GM23338 (cell line): ENCODE measurements around the gene KCNMA1. TPM values are rescaled to one million over a fixed set of nuclear protein-coding genes. Genes with fewer than 3 reads are reported as not detected.

Experiments used
- ATAC-seq: fragments of 200-7000 bp; cut with Tn5 transposase; 3 replicates; pipeline ENCODE4 v1.9.1; 2020
- DNase-seq: peaks from one replicate; pipeline ENCODE4 v3.0.0-alpha.2; 2015; ENCODE audit warnings: low spot score
- H2AFZ ChIP-seq: fragments of 200-600 bp; sonication (generic); 2 replicates; pipeline ENCODE4 v1.8.0; 2016; ENCODE audit warnings: antibody characterized with exemption, mild to moderate bottlenecking, moderate library complexity
- H3F3A ChIP-seq: fragments of 200-600 bp; sonication (generic); replicated peaks from 2 replicates; pipeline ENCODE4 v1.8.0; 2017; ENCODE audit warnings: antibody characterized with exemption, mixed run types, low read depth
- H3K27ac ChIP-seq: fragments of 200-600 bp; sonication (generic); 2 replicates; pipeline ENCODE4 v1.6.1; 2016; ENCODE audit warnings: low read depth
- H3K27me3 ChIP-seq: fragments of 200-600 bp; sonication (generic); 2 replicates; pipeline ENCODE4 v1.8.0; 2016; ENCODE audit warnings: mild to moderate bottlenecking, mixed run types, moderate library complexity; ENCODE audit not compliant: insufficient read depth
- H3K36me3 ChIP-seq: fragments of 200-600 bp; sonication (generic); 2 replicates; pipeline ENCODE4 v1.8.0; 2016; ENCODE audit warnings: mild to moderate bottlenecking; ENCODE audit not compliant: insufficient read depth
- H3K4me1 ChIP-seq: fragments of 200-600 bp; sonication (generic); 2 replicates; pipeline ENCODE4 v1.8.0; 2016; ENCODE audit warnings: mild to moderate bottlenecking, moderate library complexity; ENCODE audit not compliant: insufficient read depth
- H3K4me2 ChIP-seq: fragments of 200-600 bp; sonication (generic); 2 replicates; pipeline ENCODE4 v1.7.1; 2017; ENCODE audit warnings: mixed run types
- H3K4me3 ChIP-seq: fragments of 200-600 bp; sonication (generic); 2 replicates; pipeline ENCODE4 v1.6.1; 2016; ENCODE audit warnings: mixed run types
- H3K79me2 ChIP-seq: fragments of 200-600 bp; sonication (generic); replicated peaks from 2 replicates; pipeline ENCODE4 v1.8.0; 2017; ENCODE audit warnings: mild to moderate bottlenecking; ENCODE audit not compliant: insufficient read depth
- H3K9me2 ChIP-seq: fragments of 200-600 bp; sonication (generic); 2 replicates; pipeline ENCODE4 v1.8.0; 2017; ENCODE audit not compliant: insufficient read depth
- H4K20me1 ChIP-seq: fragments of 200-600 bp; sonication (generic); replicated peaks from 2 replicates; pipeline ENCODE4 v1.8.0; 2017; ENCODE audit warnings: mild to moderate bottlenecking; ENCODE audit not compliant: insufficient read depth
- H3K27ac Mint-ChIP-seq: 2 replicates; pipeline ENCODE4 v1.8.0; 2020; ENCODE audit warnings: inconsistent platforms, mild to moderate bottlenecking, moderate library complexity, mixed read lengths
- H3K27me3 Mint-ChIP-seq: 3 replicates; pipeline ENCODE4 v1.8.0; 2022; ENCODE audit warnings: low read depth, mild to moderate bottlenecking, moderate library complexity, mixed read lengths, inconsistent platforms; ENCODE audit not compliant: insufficient read depth, poor library complexity
- H3K36me3 Mint-ChIP-seq: 3 replicates; pipeline ENCODE4 v1.8.0; 2021; ENCODE audit warnings: low read depth, mild to moderate bottlenecking, inconsistent platforms, moderate library complexity, mixed read lengths
- H3K4me1 Mint-ChIP-seq: 3 replicates; pipeline ENCODE4 v1.8.0; 2020; ENCODE audit warnings: mild to moderate bottlenecking, inconsistent platforms, mixed read lengths
- H3K4me3 Mint-ChIP-seq: 3 replicates; pipeline ENCODE4 v1.8.0; 2021; ENCODE audit warnings: moderate library complexity, mild to moderate bottlenecking, inconsistent platforms, mixed read lengths
- H3K9me3 Mint-ChIP-seq: 3 replicates; pipeline ENCODE4 v1.8.0; 2020; ENCODE audit warnings: moderate library complexity, mild to moderate bottlenecking, inconsistent platforms, mixed read lengths
- CREB1 ChIP-seq: fragments of 250-450 bp; sonication (Bioruptor Pico); IDR thresholded peaks from 2 replicates; pipeline ENCODE4 v1.5.0; 2020; ENCODE audit warnings: low read depth, mild to moderate bottlenecking, moderate library complexity
- ETS1 ChIP-seq: IDR thresholded peaks from 2 replicates; pipeline ENCODE4 v1.6.1; 2016; ENCODE audit warnings: antibody characterized with exemption
- EZH2 ChIP-seq: fragments of 200-600 bp; sonication (generic); IDR thresholded peaks from one replicate; pipeline ENCODE4 v1.8.0; 2017; ENCODE audit warnings: antibody characterized with exemption, mild to moderate bottlenecking, low read depth; ENCODE audit not compliant: unreplicated experiment
- EZH2phosphoT487 ChIP-seq: fragments of 200-600 bp; sonication (generic); IDR thresholded peaks from one replicate; pipeline ENCODE4 v1.8.1; 2018; ENCODE audit warnings: antibody characterized with exemption; ENCODE audit not compliant: unreplicated experiment
- JUNB ChIP-seq: IDR thresholded peaks from one replicate; pipeline ENCODE4 v1.6.1; 2016; ENCODE audit warnings: antibody characterized with exemption; ENCODE audit not compliant: unreplicated experiment
- POLR2AphosphoS5 ChIP-seq: IDR thresholded peaks from 2 replicates; pipeline ENCODE4 v1.6.1; 2016; ENCODE audit warnings: antibody characterized with exemption, low read depth
- STAT1 ChIP-seq: IDR thresholded peaks from one replicate; pipeline ENCODE4 v1.6.1; 2016; ENCODE audit warnings: antibody characterized with exemption; ENCODE audit not compliant: unreplicated experiment
- ZNF114 ChIP-seq: fragments of 250-450 bp; sonication (Bioruptor Pico); IDR thresholded peaks from 2 replicates; pipeline ENCODE4 v1.5.0; 2020; ENCODE audit warnings: mild to moderate bottlenecking, moderate library complexity
- ZNF331 ChIP-seq: fragments of 250-450 bp; sonication (Bioruptor Pico); IDR thresholded peaks from 2 replicates; pipeline ENCODE4 v1.5.0; 2020; ENCODE audit warnings: low read depth, mild to moderate bottlenecking, moderate library complexity
- polyA plus RNA-seq: library from polyadenylated mRNA; unstranded; fragments of >200 nt; fragmentation: Nextera tagmentation; extraction: Ambion mirVana; gene quantifications from 2 replicates; pipeline ENCODE4 v1.2.1, GENCODE V29; 2016
- total RNA-seq: library from RNA; depleted of rRNA; stranded (reverse); fragments of >200 nt; shearing (Covaris generic); gene quantifications from 2 replicates; pipeline ENCODE4 v1.2.3, GENCODE V29; 2014
- TF ChIP-seq, protein P1 (sequence below): IDR thresholded peaks from one replicate; pipeline ENCODE4 v1.6.1; 2018; ENCODE audit warnings: antibody characterized with exemption; ENCODE audit not compliant: unreplicated experiment

Gene KCNMA1
- total and polyA plus RNA-seq, 2 experiments from 2014 or later, result 8.2 to 9.0 TPM

DNA sequence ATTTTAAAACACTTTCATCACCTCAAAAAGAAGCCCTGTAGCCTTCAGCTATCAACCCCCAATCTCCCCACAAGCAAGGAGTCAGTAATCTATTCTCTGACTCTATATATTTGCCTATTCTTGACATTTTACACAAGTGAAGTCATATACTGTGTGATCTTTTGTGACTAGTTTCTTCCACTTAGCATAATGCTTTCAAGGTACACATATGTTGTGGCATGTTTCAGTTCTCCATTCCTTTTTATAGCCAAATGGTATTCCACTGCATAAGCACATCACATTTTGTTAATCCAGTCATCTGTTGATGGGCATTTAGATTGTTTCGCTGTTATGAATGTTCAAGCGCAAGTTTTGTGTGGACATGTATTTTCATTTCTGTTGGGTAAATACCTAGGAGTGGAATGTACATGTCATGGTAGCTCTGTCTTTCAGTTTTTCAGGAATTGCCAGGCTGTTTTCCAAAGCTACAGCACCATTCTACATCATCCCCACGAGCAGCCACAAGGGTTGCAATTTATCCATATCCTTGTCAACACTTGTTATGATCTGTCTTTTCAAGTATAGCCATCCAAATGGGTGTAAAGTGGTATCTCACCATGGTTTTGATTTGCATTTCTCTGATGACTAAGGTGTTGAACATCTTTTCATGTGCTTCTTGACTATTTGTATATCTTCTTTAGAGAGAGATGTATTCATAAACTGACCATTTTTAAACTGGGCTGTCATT lies 405.6 kb downstream of the KCNMA1 start (continued):
- TF ChIP-seq, protein P1, sequence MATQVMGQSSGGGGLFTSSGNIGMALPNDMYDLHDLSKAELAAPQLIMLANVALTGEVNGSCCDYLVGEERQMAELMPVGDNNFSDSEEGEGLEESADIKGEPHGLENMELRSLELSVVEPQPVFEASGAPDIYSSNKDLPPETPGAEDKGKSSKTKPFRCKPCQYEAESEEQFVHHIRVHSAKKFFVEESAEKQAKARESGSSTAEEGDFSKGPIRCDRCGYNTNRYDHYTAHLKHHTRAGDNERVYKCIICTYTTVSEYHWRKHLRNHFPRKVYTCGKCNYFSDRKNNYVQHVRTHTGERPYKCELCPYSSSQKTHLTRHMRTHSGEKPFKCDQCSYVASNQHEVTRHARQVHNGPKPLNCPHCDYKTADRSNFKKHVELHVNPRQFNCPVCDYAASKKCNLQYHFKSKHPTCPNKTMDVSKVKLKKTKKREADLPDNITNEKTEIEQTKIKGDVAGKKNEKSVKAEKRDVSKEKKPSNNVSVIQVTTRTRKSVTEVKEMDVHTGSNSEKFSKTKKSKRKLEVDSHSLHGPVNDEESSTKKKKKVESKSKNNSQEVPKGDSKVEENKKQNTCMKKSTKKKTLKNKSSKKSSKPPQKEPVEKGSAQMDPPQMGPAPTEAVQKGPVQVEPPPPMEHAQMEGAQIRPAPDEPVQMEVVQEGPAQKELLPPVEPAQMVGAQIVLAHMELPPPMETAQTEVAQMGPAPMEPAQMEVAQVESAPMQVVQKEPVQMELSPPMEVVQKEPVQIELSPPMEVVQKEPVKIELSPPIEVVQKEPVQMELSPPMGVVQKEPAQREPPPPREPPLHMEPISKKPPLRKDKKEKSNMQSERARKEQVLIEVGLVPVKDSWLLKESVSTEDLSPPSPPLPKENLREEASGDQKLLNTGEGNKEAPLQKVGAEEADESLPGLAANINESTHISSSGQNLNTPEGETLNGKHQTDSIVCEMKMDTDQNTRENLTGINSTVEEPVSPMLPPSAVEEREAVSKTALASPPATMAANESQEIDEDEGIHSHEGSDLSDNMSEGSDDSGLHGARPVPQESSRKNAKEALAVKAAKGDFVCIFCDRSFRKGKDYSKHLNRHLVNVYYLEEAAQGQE, result no peak
- TF ChIP-seq ETS1, result no peak
- no peak for TF ChIP-seq CREB1 (CRISPR knock-in tag)
- TF ChIP-seq ZNF331 (CRISPR knock-in tag), result no peak
- no peak for TF ChIP-seq ZNF114 (CRISPR knock-in tag)
- TF ChIP-seq POLR2AphosphoS5, result no peak
- TF ChIP-seq EZH2phosphoT487, result no peak
- no peak for TF ChIP-seq STAT1
- TF ChIP-seq EZH2, result no peak
- no peak for TF ChIP-seq JUNB

- H3K27me3 ChIP-seq, result no peaks in the 10 kb centered on the region
- no peaks in the 10 kb centered on the region for H3F3A ChIP-seq
- H3K4me1 ChIP-seq, result 0 out of 2 replicates have a peak, but pooled peaks cover 3% of the 10 kb centered on the region
- no peaks in the 10 kb centered on the region for H3K79me2 ChIP-seq
- no peaks in the 10 kb centered on the region for H3K27me3 Mint-ChIP-seq
- H3K36me3 Mint-ChIP-seq, result no peaks in the 10 kb centered on the region
- H3K9me3 Mint-ChIP-seq, result peaks cover 4% of the 10 kb centered on the region
- no peak overlapping the region for H3K4me3 ChIP-seq
- TF ChIP-seq ZNF331 (CRISPR knock-in tag) (no peak), ETS1 (no peak)
- H3K4me1 Mint-ChIP-seq, result peaks cover 2% of the 10 kb centered on the region; the same call in 2 of the 3 replicates
- no peak overlapping the region for H3K4me2 ChIP-seq
- no peak overlapping the region for H3K27ac Mint-ChIP-seq
- ATAC-seq (no peak), DNase-seq (no peak)
- no peaks in the 10 kb centered on the region for H3K36me3 ChIP-seq
- H3K4me3 Mint-ChIP-seq, result no peak overlapping the region
- no peaks in the 10 kb centered on the region for H3K9me2 ChIP-seq
- no peaks in the 10 kb centered on the region for H4K20me1 ChIP-seq
- H3K27ac ChIP-seq, result no peak overlapping the region
- no peak overlapping the region for H2AFZ ChIP-seq
These were observed 406.2 kb downstream of the KCNMA1 start for GRCh38 chr10:77231375-77231774.
